Neutrophil (primary cell): ENCODE measurements around the gene GPR32.
"Not testable (repeated sequence)": the region's sequence is repeated elsewhere in the genome, so short reads cannot be mapped to it uniquely, and the experiment has no call there.

Experiments
- H3K27ac ChIP-seq: fragments of 200-600 bp; sonication (generic); 2 replicates; pipeline ENCODE4 v1.5.1; 2016; ENCODE audit warnings: mild to moderate bottlenecking, moderate library complexity
- H3K27me3 ChIP-seq: fragments of 200-600 bp; sonication (generic); 2 replicates; pipeline ENCODE4 v1.6.0; 2016; ENCODE audit warnings: mild to moderate bottlenecking
- H3K36me3 ChIP-seq: fragments of 200-600 bp; sonication (generic); 2 replicates; pipeline ENCODE4 v1.5.1; 2017
- H3K4me1 ChIP-seq, 2 experiments: fragments of 200-600 bp in 1 of 2; sonication (generic) in 1 of 2; 1 replicate in 1 of 2; 2 replicates in 1 of 2; pipeline versions ENCODE4 v1.5.1 to v1.6.1; 2013 to 2016; ENCODE audit warnings: low read depth in 1 of 2, low read length in 1 of 2, mild to moderate bottlenecking in 1 of 2, moderate library complexity in 1 of 2; ENCODE audit not compliant: control insufficient read depth in 1 of 2, insufficient read depth in 1 of 2
- H3K4me3 ChIP-seq, 2 experiments: fragments of 200-600 bp in 1 of 2; sonication (generic) in 1 of 2; 1 replicate in 1 of 2; 2 replicates in 1 of 2; pipeline ENCODE4 v1.5.1; 2013 to 2016; ENCODE audit warnings: low read depth in 1 of 2, low read length in 1 of 2, mild to moderate bottlenecking in 1 of 2, moderate library complexity in 1 of 2
- H3K9me3 ChIP-seq: fragments of 200-600 bp; sonication (generic); 2 replicates; pipeline ENCODE4 v1.5.1; 2016
- TF ChIP-seq, protein P1 (sequence below): fragments of 200-600 bp; sonication (generic); IDR thresholded peaks from 2 replicates; pipeline ENCODE4 v1.5.1; 2016; ENCODE audit warnings: antibody characterized with exemption

Gene GPR32

DNA sequence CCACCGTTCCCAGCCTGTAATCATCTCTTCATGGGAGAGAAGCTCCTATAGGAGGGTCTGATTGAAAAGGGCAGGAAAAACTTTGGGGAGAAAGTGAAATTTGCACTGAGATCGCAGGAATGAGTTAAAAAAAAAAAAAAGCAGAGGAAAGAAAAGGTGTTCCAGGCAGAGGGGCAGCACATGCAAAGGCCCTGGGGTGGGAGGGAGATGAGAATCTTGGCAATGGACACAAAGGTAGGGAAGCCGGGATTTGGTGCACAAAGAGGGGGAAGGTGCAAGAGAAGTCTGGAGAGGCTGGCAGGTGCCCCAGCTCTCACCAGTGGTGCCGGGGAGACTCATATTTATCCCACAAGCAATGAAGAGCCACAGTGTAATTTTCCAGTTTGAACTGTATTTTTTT is 16.4 kb upstream of the GPR32 start:
- TF ChIP-seq, protein P1, sequence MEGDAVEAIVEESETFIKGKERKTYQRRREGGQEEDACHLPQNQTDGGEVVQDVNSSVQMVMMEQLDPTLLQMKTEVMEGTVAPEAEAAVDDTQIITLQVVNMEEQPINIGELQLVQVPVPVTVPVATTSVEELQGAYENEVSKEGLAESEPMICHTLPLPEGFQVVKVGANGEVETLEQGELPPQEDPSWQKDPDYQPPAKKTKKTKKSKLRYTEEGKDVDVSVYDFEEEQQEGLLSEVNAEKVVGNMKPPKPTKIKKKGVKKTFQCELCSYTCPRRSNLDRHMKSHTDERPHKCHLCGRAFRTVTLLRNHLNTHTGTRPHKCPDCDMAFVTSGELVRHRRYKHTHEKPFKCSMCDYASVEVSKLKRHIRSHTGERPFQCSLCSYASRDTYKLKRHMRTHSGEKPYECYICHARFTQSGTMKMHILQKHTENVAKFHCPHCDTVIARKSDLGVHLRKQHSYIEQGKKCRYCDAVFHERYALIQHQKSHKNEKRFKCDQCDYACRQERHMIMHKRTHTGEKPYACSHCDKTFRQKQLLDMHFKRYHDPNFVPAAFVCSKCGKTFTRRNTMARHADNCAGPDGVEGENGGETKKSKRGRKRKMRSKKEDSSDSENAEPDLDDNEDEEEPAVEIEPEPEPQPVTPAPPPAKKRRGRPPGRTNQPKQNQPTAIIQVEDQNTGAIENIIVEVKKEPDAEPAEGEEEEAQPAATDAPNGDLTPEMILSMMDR = no peak
- Histone ChIP-seq H3K36me3 (no peaks in the 10 kb centered on the region), H3K27me3 (peaks cover 8% of the 10 kb centered on the region), H3K4me1 (no peaks in the 10 kb centered on the region), H3K27ac (no peak overlapping the region), H3K4me3 (no peak overlapping the region), H3K9me3 (no peaks in the 10 kb centered on the region)

GRCh38 chr19:50756244-50756643 is 14.0 kb upstream of the GPR32 start:
- not testable (repeated sequence) for H3K36me3 ChIP-seq, H3K4me1 ChIP-seq, H3K9me3 ChIP-seq, H3K27me3 ChIP-seq, H3K27ac ChIP-seq, H3K4me3 ChIP-seq

- H3K36me3 ChIP-seq, H3K4me3 ChIP-seq, H3K27me3 ChIP-seq, H3K9me3 ChIP-seq, H3K4me1 ChIP-seq, H3K27ac ChIP-seq: not testable (repeated sequence)
Measured at GRCh38 chr19:50757624-50758023, 12.6 kb upstream of the GPR32 start.

GRCh38 chr19:50759076-50759475 is 11.2 kb upstream of the GPR32 start:
- H3K4me1 ChIP-seq = not testable (repeated sequence)

GRCh38 chr19:50759886-50760285 is 10.4 kb upstream of the GPR32 start:
- Histone ChIP-seq H3K36me3 (no peaks in the 10 kb centered on the region), H3K27me3 (peaks cover 2% of the 10 kb centered on the region), H3K4me1 (no peaks in the 10 kb centered on the region), H3K4me3 (no peak overlapping the region), H3K9me3 (no peaks in the 10 kb centered on the region), H3K27ac (no peak overlapping the region)
- TF ChIP-seq, protein P1 = no peak

More at GRCh38 chr19:50759076-50759475, 11.2 kb upstream of the GPR32 start:
- not testable (repeated sequence) for H3K36me3 ChIP-seq, H3K4me3 ChIP-seq, H3K27ac ChIP-seq, H3K27me3 ChIP-seq, H3K9me3 ChIP-seq

GRCh38 chr19:50761501-50761900 is 8.8 kb upstream of the GPR32 start:
- not testable (repeated sequence) for H3K4me3 ChIP-seq, H3K9me3 ChIP-seq, H3K36me3 ChIP-seq, H3K4me1 ChIP-seq, H3K27ac ChIP-seq, H3K27me3 ChIP-seq

DNA sequence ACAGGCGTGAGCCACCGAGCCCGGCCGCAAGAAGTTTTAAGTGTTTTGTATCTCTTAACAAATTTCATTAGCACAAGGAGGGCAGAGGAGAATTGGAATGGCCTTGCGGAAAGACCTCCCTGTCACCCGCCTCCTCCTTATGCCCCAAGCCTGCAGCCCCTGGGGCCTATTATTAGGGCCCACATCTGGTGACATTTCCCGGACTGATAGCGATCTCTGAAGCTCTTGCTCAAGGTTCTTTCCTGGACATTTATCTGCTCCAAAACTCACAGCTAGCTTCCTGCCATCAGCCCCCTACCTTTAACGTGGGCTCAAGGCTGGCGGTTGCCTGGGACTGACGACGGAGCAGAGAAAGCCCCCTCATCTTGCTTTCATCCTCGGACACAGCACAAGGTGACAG is 6.7 kb upstream of the GPR32 start:
- H3K36me3 ChIP-seq, H3K27ac ChIP-seq, H3K9me3 ChIP-seq, H3K4me3 ChIP-seq, H3K4me1 ChIP-seq, H3K27me3 ChIP-seq: not testable (repeated sequence)

GRCh38 chr19:50764409-50764808 is 5.9 kb upstream of the GPR32 start:
- H3K4me1 ChIP-seq = no peaks in the 10 kb centered on the region
- TF ChIP-seq, protein P1 = no peak
- H3K36me3 ChIP-seq = no peaks in the 10 kb centered on the region
- H3K4me3 ChIP-seq = no peak overlapping the region
- H3K27ac ChIP-seq = no peak overlapping the region
- no peaks in the 10 kb centered on the region for H3K9me3 ChIP-seq
- H3K27me3 ChIP-seq = no peaks in the 10 kb centered on the region

- not testable (repeated sequence) for H3K4me1 ChIP-seq, H3K27me3 ChIP-seq, H3K36me3 ChIP-seq, H3K4me3 ChIP-seq, H3K9me3 ChIP-seq, H3K27ac ChIP-seq
Measured at GRCh38 chr19:50766746-50767145, 3.5 kb upstream of the GPR32 start.

DNA sequence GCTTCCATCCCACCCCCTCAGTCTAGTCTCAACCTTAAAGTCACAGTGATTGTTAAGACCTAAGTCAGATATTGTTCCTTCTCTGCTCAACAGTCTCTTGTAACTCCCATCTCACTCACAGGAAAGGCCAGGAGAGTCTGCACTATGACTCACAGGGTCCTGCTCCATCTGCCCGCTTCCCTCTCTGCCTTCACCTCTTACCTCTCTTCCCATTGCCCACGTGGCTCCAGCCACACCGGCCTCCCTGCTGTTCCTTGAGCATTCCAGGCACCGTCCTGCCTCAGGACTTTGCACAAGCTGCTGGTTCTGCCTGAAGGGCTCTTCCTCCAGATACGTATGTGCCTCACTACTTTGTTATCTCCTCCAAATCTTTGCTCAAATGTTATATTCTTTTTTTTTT is 3.0 kb upstream of the GPR32 start:
- not testable (repeated sequence) for H3K27me3 ChIP-seq, H3K9me3 ChIP-seq, H3K36me3 ChIP-seq, H3K4me1 ChIP-seq, H3K27ac ChIP-seq, H3K4me3 ChIP-seq
